ENCODE data around the gene RABGAP1L. TPM values are rescaled to one million over a fixed set of nuclear protein-coding genes. Genes with fewer than 3 reads are reported as not detected.

RABGAP1L gene
- total RNA-seq, 2 donors from 2014 or later: 37.9 to 59.8 TPM

DNA sequence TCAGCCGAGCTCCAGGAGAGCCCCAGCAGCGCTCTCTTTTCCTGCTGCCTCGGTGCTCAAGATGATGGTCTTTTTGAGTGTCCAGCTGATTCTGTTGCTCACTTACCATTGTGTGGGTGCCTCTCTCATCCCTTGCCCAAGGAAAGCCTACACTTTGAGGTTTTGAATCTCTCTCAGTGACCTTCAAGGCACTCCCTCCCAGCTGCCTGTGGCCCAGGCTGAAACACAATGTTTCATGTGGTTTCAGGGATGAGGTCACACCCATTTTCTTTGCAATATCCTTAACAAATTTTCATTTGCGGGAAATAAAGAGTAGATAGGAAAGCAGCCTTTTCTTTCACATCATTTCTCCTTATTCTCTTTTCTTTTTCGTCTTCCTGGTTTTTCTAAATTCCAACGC, 876.5 kb downstream of the RABGAP1L start:
- no peaks in the 10 kb centered on the region for H3K36me3 ChIP-seq
- H3K27ac ChIP-seq: no peak overlapping the region
- H3K9me3 ChIP-seq: no peaks in the 10 kb centered on the region
- H3K4me1 ChIP-seq (ENCODE audit: control insufficient read depth in 1 of 2, low read depth in 2 of 2): no peaks in the 10 kb centered on the region
- DNase-seq (ENCODE audit: low spot score): no peak
- no peak for ATAC-seq (ENCODE audit: insufficient number of reproducible peaks, low FRiP score, low read depth)
- TF ChIP-seq, protein P1, sequence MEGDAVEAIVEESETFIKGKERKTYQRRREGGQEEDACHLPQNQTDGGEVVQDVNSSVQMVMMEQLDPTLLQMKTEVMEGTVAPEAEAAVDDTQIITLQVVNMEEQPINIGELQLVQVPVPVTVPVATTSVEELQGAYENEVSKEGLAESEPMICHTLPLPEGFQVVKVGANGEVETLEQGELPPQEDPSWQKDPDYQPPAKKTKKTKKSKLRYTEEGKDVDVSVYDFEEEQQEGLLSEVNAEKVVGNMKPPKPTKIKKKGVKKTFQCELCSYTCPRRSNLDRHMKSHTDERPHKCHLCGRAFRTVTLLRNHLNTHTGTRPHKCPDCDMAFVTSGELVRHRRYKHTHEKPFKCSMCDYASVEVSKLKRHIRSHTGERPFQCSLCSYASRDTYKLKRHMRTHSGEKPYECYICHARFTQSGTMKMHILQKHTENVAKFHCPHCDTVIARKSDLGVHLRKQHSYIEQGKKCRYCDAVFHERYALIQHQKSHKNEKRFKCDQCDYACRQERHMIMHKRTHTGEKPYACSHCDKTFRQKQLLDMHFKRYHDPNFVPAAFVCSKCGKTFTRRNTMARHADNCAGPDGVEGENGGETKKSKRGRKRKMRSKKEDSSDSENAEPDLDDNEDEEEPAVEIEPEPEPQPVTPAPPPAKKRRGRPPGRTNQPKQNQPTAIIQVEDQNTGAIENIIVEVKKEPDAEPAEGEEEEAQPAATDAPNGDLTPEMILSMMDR (IDR thresholded peaks at IDR 0.05): no peak
- no peaks in the 10 kb centered on the region for H3K27me3 ChIP-seq (replicated peaks; ENCODE audit: insufficient read depth)
- H3K4me3 ChIP-seq: no peak overlapping the region

DNA sequence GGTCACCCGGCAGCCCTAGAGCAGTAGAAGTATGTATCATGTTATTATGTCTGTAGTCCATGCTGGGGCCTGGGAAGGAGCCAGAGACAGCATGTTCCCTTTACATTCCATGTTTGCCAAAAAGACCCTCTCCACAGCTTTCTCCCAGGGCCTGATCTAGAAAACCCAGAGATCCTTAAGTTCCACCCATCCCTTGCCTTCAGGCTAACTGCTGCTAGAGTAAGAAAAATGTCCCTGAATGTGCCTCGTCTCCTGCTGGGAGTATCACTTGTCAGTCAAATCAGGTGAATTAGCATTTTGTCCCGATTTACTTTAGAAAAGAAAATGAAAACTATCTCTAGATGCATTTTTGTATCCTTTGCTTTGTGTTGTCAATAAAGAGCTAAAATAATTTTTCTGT, 877.2 kb downstream of the RABGAP1L start:
- Histone ChIP-seq H3K9me3 (no peaks in the 10 kb centered on the region), H3K36me3 (no peaks in the 10 kb centered on the region), H3K27me3 (replicated peaks; ENCODE audit: insufficient read depth) (no peaks in the 10 kb centered on the region), H3K4me1 (ENCODE audit: control insufficient read depth in 1 of 2, low read depth in 2 of 2) (no peaks in the 10 kb centered on the region), H3K4me3 (no peak overlapping the region), H3K27ac (no peak overlapping the region)
- no peak for DNase-seq (ENCODE audit: low spot score)
- no peak for ATAC-seq (ENCODE audit: insufficient number of reproducible peaks, low FRiP score, low read depth)
- TF ChIP-seq, protein P1 (IDR thresholded peaks at IDR 0.05): no peak

DNA sequence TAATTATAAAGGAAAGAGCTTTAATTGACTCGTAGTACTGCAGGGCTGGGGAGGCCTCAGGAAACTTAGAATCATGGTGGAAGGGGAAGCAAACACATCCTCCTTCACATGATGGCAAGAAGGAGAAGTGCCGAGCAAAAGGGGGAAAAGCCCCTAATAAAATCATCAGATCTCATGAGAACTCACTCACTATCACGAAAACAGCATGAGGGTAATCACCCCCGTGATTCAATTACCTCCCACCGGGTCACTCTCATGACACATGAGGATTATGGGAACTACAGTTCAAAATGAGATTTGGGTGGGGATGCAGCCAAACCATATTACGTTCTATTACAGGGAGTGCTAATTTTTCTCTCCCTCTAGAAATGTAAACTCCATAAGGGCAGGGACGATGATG, 878.1 kb downstream of the RABGAP1L start:
- Histone ChIP-seq H3K27ac (no peak overlapping the region), H3K9me3 (no peaks in the 10 kb centered on the region), H3K4me3 (no peak overlapping the region), H3K36me3 (no peaks in the 10 kb centered on the region), H3K4me1 (ENCODE audit: control insufficient read depth in 1 of 2, low read depth in 2 of 2) (no peaks in the 10 kb centered on the region), H3K27me3 (replicated peaks; ENCODE audit: insufficient read depth) (no peaks in the 10 kb centered on the region)
- DNase-seq (ENCODE audit: low spot score) (no peak), ATAC-seq (ENCODE audit: insufficient number of reproducible peaks, low FRiP score, low read depth) (no peak)
- TF ChIP-seq, protein P1 (IDR thresholded peaks at IDR 0.05): no peak

DNA sequence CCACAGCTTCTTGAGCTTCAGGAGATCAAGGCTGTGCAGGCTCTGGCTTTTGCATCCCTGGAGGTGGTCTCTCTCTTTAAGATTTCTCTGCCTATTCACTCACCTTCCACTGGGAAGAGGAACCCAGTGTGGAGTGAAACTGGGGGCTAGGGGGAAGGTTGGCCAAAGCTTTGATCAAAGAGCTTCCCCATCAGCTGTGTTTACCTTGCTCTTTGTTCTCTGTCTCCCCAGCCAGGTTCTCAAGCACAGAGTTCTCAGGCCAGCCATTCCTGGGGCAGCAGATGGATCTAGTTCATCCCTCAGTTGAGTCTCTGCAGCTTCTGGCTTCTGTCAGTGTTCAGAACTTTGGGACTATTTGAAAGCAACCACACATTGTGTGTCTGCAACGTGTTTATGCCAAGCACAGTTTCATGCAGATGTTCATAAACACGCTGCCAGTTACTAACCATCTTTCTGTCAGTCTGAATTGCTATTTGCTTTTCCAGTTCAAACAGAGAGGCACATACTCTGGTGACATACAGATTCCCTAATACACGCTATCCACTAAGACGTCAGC, 881.1 kb downstream of the RABGAP1L start:
- TF ChIP-seq, protein P1 (IDR thresholded peaks at IDR 0.05): no peak
- Histone ChIP-seq H3K27ac (no peak overlapping the region), H3K9me3 (no peaks in the 10 kb centered on the region), H3K4me3 (no peak overlapping the region), H3K36me3 (no peaks in the 10 kb centered on the region), H3K27me3 (replicated peaks; ENCODE audit: insufficient read depth) (no peaks in the 10 kb centered on the region), H3K4me1 (ENCODE audit: control insufficient read depth in 1 of 2, low read depth in 2 of 2) (no peaks in the 10 kb centered on the region)
- ATAC-seq (ENCODE audit: insufficient number of reproducible peaks, low FRiP score, low read depth) (no peak), DNase-seq (ENCODE audit: low spot score) (no peak)

DNA sequence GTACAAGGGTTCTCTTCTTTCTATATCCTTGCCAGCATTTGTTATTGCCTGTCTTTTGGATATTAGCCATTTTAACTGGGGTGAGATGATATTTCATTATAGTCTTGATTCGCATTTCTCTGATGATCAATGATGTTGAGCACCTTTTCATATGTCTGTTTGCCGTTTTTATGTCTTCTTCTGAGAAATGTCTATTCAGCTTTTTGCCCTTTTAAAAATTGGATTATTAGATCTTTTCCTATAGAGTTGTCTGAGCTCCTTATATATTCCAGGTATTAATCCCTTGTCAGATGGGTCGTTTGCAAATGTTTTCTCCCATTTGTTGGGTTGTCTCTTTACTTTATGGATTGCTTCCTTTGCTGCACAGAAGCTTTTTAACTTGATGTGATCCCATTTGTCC, 883.3 kb downstream of the RABGAP1L start:
- TF ChIP-seq, protein P1 (IDR thresholded peaks at IDR 0.05): no peak

More for the DNA sequence above, 883.3 kb downstream of the RABGAP1L start:
- DNase-seq (ENCODE audit: low spot score): no peak
- Histone ChIP-seq H3K27me3 (replicated peaks; ENCODE audit: insufficient read depth) (no peaks in the 10 kb centered on the region), H3K27ac (no peak overlapping the region), H3K36me3 (no peaks in the 10 kb centered on the region), H3K9me3 (no peaks in the 10 kb centered on the region), H3K4me1 (ENCODE audit: control insufficient read depth in 1 of 2, low read depth in 2 of 2) (no peaks in the 10 kb centered on the region), H3K4me3 (no peak overlapping the region)
- ATAC-seq (ENCODE audit: insufficient number of reproducible peaks, low FRiP score, low read depth): no peak

Data from thoracic aorta (tissue), 2 donors.